ENCODE results near the gene KIF7. TPM values are rescaled to one million over a fixed set of nuclear protein-coding genes. Genes with fewer than 3 reads are reported as not detected.

KIF7 gene
- total RNA-seq, 1 experiment from 2014 or later: 1.4 TPM

- CTCF ChIA-PET: interaction anchor here (1.1 kb wide), 1 partner anchor 8 kb away, joined by 4 read pairs; no protein-coding TSS in a partner anchor
- intact Hi-C loops (cut with micrococcal nuclease; ENCODE audit: unreplicated experiment): no loop called here
- Mint-ChIP-seq H3K4me3 (ENCODE audit: low read depth, unreplicated experiment) (peak overlapping the region; percentile 86), H3K27me3 (ENCODE audit: unreplicated experiment) (peaks cover 36% of the 10 kb centered on the region), H3K36me3 (ENCODE audit: insufficient read depth, unreplicated experiment) (peaks cover 15% of the 10 kb centered on the region), H3K4me1 (ENCODE audit: low read depth, unreplicated experiment) (peaks cover 16% of the 10 kb centered on the region), H3K27ac (ENCODE audit: unreplicated experiment) (no peak overlapping the region), H3K9me3 (ENCODE audit: low read depth, unreplicated experiment) (no peaks in the 10 kb centered on the region)
- DNase-seq: no peak
- TF ChIP-seq CTCF (IDR thresholded peaks at IDR 0.05; ENCODE audit: unreplicated experiment): no peak
- BruUV-seq (replicated peaks): no TSS peak
Observed at GRCh38 chr15:89654301-89654761, 936 bp downstream of the KIF7 start.

- no peak for TF ChIP-seq CTCF (IDR thresholded peaks at IDR 0.05; ENCODE audit: unreplicated experiment)
- peaks cover 36% of the 10 kb centered on the region for H3K27me3 Mint-ChIP-seq (ENCODE audit: unreplicated experiment)
- no peak for DNase-seq
- peaks cover 11% of the 10 kb centered on the region for H3K4me1 Mint-ChIP-seq (ENCODE audit: low read depth, unreplicated experiment)
- H3K9me3 Mint-ChIP-seq (ENCODE audit: low read depth, unreplicated experiment): no peaks in the 10 kb centered on the region
- H3K4me3 Mint-ChIP-seq (ENCODE audit: low read depth, unreplicated experiment): no peak overlapping the region
- peaks cover 15% of the 10 kb centered on the region for H3K36me3 Mint-ChIP-seq (ENCODE audit: insufficient read depth, unreplicated experiment)
- BruUV-seq (replicated peaks): no TSS peak
- CTCF ChIA-PET: no interaction called here
- intact Hi-C loops (cut with micrococcal nuclease; ENCODE audit: unreplicated experiment): no loop called here
- H3K27ac Mint-ChIP-seq (ENCODE audit: unreplicated experiment): no peak overlapping the region
Observed at GRCh38 chr15:89653578-89653977, 1.7 kb downstream of the KIF7 start.

- Mint-ChIP-seq H3K36me3 (ENCODE audit: insufficient read depth, unreplicated experiment) (peaks cover 15% of the 10 kb centered on the region), H3K27ac (ENCODE audit: unreplicated experiment) (no peak overlapping the region), H3K27me3 (ENCODE audit: unreplicated experiment) (peaks cover 36% of the 10 kb centered on the region), H3K9me3 (ENCODE audit: low read depth, unreplicated experiment) (no peaks in the 10 kb centered on the region), H3K4me1 (ENCODE audit: low read depth, unreplicated experiment) (peaks cover 11% of the 10 kb centered on the region), H3K4me3 (ENCODE audit: low read depth, unreplicated experiment) (no peak overlapping the region)
- TF ChIP-seq CTCF (IDR thresholded peaks at IDR 0.05; ENCODE audit: unreplicated experiment): no peak
- CTCF ChIA-PET: no interaction called here
- intact Hi-C loops (cut with micrococcal nuclease; ENCODE audit: unreplicated experiment): no loop called here
- no TSS peak for BruUV-seq (replicated peaks)
- no peak for DNase-seq
Observed at GRCh38 chr15:89652666-89653065, 2.6 kb downstream of the KIF7 start.

- TF ChIP-seq CTCF (IDR thresholded peaks at IDR 0.05; ENCODE audit: unreplicated experiment): no peak
- Mint-ChIP-seq H3K4me3 (ENCODE audit: low read depth, unreplicated experiment) (no peak overlapping the region), H3K27ac (ENCODE audit: unreplicated experiment) (no peak overlapping the region), H3K27me3 (ENCODE audit: unreplicated experiment) (peaks cover 36% of the 10 kb centered on the region), H3K9me3 (ENCODE audit: low read depth, unreplicated experiment) (no peaks in the 10 kb centered on the region), H3K4me1 (ENCODE audit: low read depth, unreplicated experiment) (peaks cover 11% of the 10 kb centered on the region), H3K36me3 (ENCODE audit: insufficient read depth, unreplicated experiment) (peaks cover 15% of the 10 kb centered on the region)
- CTCF ChIA-PET: no interaction called here
- no peak for DNase-seq
- intact Hi-C loops (cut with micrococcal nuclease; ENCODE audit: unreplicated experiment): no loop called here
- BruUV-seq (replicated peaks): no TSS peak
Observed at GRCh38 chr15:89652131-89652530, 3.1 kb downstream of the KIF7 start.
